Brain microvascular endothelial cell (primary cell): ENCODE results near the gene SNAI3.

Experiments used
- DNase-seq: peaks from one replicate; pipeline ENCODE4 v3.0.0-alpha.2; 2020
- H3K27ac ChIP-seq: fragments of 250-450 bp; sonication (Bioruptor Pico); 2 replicates; pipeline ENCODE4 v1.5.1; 2020; ENCODE audit warnings: mild to moderate bottlenecking, moderate library complexity
- H3K27me3 ChIP-seq: fragments of 250-450 bp; sonication (Bioruptor Pico); replicated peaks from 2 replicates; pipeline ENCODE4 v1.5.1; 2020; ENCODE audit warnings: mild to moderate bottlenecking
- H3K36me3 ChIP-seq: fragments of 250-450 bp; sonication (Bioruptor Pico); replicated peaks from 2 replicates; pipeline ENCODE4 v1.5.1; 2020; ENCODE audit warnings: mild to moderate bottlenecking
- H3K4me3 ChIP-seq: 2 replicates; pipeline ENCODE4 v1.5.1; 2011; ENCODE audit warnings: low read depth, mild to moderate bottlenecking, control low read depth, low read length, moderate library complexity
- in situ Hi-C: cut with HindIII; loops from 2 replicates; pipeline ENCODE4 v1.10.0; 2017; ENCODE audit warnings: low sequenced_read_pairs, low pct_ligation_motif_present
- TF ChIP-seq, protein P1 (sequence below): IDR thresholded peaks from 2 replicates; pipeline ENCODE4 v1.5.1; 2011; ENCODE audit warnings: low read depth, mild to moderate bottlenecking, moderate library complexity, low read length, control low read depth, inconsistent platforms; ENCODE audit errors: missing control alignments

SNAI3 gene

DNA sequence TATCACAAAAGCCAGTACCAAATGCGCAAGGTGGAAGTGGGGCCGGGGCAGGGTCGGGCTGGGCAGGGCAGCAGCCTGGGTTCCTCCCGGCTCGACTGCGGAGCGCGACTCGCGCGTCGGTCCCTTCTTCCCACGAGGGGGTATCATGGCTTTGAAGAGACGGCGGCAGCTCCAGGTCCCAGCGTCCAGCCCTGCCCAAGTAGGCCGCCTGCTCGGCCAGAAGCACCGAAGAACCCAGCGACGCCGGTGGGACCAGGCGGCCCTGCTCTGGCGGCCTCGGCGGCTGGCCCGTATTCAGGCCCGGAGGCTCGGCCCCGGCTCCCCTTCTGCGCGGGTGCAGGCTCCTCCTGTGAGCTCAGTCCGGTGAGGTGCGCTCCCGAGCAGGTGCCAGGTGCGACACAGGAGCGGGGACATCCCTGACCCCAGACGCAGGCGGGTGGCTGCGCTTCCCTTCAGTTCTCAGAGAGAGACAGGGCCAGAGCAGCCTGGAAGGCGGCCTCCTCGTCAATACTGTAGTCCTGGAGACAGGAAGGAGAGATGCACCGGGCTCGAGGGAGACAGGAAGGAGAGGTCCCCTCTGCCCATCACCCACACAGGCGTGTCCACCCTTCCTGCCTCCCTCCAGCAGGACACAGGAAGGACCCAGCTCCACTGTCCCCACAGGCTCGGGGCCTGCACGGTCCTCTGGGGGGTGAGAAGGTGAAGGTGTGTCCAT is 11.0 kb upstream of the SNAI3 start:
- TF ChIP-seq, protein P1, sequence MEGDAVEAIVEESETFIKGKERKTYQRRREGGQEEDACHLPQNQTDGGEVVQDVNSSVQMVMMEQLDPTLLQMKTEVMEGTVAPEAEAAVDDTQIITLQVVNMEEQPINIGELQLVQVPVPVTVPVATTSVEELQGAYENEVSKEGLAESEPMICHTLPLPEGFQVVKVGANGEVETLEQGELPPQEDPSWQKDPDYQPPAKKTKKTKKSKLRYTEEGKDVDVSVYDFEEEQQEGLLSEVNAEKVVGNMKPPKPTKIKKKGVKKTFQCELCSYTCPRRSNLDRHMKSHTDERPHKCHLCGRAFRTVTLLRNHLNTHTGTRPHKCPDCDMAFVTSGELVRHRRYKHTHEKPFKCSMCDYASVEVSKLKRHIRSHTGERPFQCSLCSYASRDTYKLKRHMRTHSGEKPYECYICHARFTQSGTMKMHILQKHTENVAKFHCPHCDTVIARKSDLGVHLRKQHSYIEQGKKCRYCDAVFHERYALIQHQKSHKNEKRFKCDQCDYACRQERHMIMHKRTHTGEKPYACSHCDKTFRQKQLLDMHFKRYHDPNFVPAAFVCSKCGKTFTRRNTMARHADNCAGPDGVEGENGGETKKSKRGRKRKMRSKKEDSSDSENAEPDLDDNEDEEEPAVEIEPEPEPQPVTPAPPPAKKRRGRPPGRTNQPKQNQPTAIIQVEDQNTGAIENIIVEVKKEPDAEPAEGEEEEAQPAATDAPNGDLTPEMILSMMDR, result no peak
- Histone ChIP-seq H3K36me3 (peaks cover 25% of the 10 kb centered on the region), H3K27ac (no peak overlapping the region), H3K4me3 (no peak overlapping the region), H3K27me3 (no peaks in the 10 kb centered on the region)
- DNase-seq, result no peak
- in situ Hi-C loops, result no loop called here

- Histone ChIP-seq H3K27ac (no peak overlapping the region), H3K27me3 (no peaks in the 10 kb centered on the region), H3K4me3 (no peak overlapping the region), H3K36me3 (peaks cover 25% of the 10 kb centered on the region)
- TF ChIP-seq, protein P1, result no peak
- DNase-seq, result no peak
- in situ Hi-C loops, result no loop called here
Measured at GRCh38 chr16:88696441-88696840, 10.1 kb upstream of the SNAI3 start.

DNA sequence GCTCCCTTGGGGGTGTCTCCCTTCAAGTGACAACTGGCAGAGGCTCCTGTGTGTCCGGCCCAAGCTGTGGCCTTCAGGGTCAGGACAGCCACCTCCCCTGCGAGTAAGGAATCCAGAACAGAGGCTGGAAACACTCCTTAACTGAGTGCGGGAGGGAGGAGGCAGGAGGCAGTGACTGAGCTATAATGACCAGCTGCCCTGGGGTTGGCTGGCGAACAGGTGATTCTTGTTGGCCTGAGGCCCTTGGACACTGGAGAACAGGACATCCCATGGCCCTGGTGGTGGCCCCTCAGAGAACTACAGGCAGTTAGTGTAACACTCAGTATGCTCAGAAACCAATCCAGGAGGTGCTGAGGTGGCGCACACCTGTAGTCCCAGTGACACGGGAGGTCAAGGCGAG is 9.4 kb upstream of the SNAI3 start:
- DNase-seq, result no peak
- no peaks in the 10 kb centered on the region for H3K27me3 ChIP-seq
- in situ Hi-C loops, result no loop called here
- TF ChIP-seq, protein P1, result no peak
- H3K4me3 ChIP-seq, result no peak overlapping the region
- peaks cover 25% of the 10 kb centered on the region for H3K36me3 ChIP-seq
- H3K27ac ChIP-seq, result no peak overlapping the region

- H3K36me3 ChIP-seq, result peaks cover 25% of the 10 kb centered on the region
- H3K27ac ChIP-seq, result no peak overlapping the region
- no peak for DNase-seq
- no peak overlapping the region for H3K4me3 ChIP-seq
- TF ChIP-seq, protein P1, result no peak
- in situ Hi-C loops, result no loop called here
- no peaks in the 10 kb centered on the region for H3K27me3 ChIP-seq
Measured at GRCh38 chr16:88695218-88695617, 8.9 kb upstream of the SNAI3 start.

DNA sequence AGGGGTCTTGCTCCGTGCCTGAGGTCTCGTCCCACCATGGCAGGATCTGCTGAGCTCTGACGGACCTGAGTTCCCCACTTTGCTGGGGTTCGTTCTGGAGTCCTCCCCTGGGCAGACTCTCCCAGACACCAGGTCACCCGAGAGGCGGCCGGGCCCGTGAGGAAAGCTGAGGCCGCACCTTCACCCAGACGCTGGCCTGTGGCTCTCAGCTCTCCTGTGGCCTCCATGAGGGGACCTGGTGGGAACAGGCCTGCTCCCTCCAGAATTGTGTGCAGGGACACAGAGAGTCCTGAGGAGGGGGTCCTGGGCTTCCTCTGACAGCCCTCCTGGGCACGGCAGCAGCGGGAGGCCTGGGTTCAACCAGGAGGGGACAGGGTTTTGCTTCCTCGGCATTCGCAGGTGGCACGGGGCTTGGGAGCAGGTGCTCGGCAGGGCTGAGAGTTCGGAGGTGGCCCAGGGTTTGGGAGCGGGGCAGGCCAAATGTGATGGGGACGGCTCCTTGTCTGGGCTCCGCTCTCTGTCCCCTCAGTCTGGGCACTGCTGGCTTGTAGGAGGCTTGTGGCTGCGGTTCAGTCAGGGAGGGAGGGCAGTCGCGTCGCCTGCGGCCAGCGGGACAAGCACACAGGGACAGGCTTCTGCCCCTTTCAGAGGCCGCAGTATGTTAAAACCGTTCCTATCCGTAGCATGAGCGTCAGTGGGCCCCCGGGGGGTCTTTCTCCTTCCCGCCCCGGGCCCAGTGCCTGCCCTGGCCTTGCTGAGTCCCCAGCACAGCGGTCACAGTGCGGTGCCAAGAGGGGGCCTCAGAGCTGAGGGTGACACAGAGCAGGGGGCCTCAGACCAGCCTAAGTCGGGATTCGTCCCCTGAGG is 8.1 kb upstream of the SNAI3 start:
- peaks cover 25% of the 10 kb centered on the region for H3K36me3 ChIP-seq
- no peak for DNase-seq
- no peaks in the 10 kb centered on the region for H3K27me3 ChIP-seq
- H3K27ac ChIP-seq, result no peak overlapping the region
- TF ChIP-seq, protein P1, result no peak
- H3K4me3 ChIP-seq, result no peak overlapping the region
- in situ Hi-C loops, result no loop called here
